Heart left ventricle (tissue), 13 donors: ENCODE results near the gene ANKRD33.

Source experiments
- POLR2A ChIP-seq, 2 donors: fragments of 450-650 bp; IDR thresholded peaks; one replicate each; pipeline ENCODE4 v1.6.1; 2017; ENCODE audit warnings: antibody characterized with exemption in 2 of 2, mild to moderate bottlenecking in 2 of 2, moderate library complexity in 2 of 2
- TF ChIP-seq, protein P1 (sequence below), 12 donors: fragments of 200-600 bp; sonication (generic) in 4 of 12; IDR thresholded peaks; one replicate each; pipeline versions ENCODE4 v1.5.0 to v1.8.0; 2018 to 2022; ENCODE audit warnings: antibody characterized with exemption in 12 of 12, mild to moderate bottlenecking in 5 of 12
- donor health status: ischemic (EF 13 %, LVEDD 7.1; RV severe dilation, severe dysfunction).
- donor health status: DM: no; HTN: yes; CAD: no.
- donor health status: DM: no; HTN: no; CAD: no.
- donor health status: ischemic (EF 25% LVEDD 6.9; RV normal size, moderate dysfunction).
- donor health status: ischemic (EF 25% LVEDD 5.7; RV mildly dilated, moderate dysfunction).
- donor health status: ischemic (EF 35%, LVEDD 5.7; RV mildly dilated, moderate dysfunction).
- donor health status: nonischemic (EF 11% LVEDD 7.7; RV severe dilation, severe dysfunction).
- donor health status: DM: yes; HTN: yes; CAD: no.
- donor health status: PGD.
- donor health status: ischemic (EF 29% LVEDD 5.4; RV normal size, mild dysfunction).
- donor health status: nonischemic (EF 23%, LVEDD 6.1; RV moderate dilation, normal function).

- TF ChIP-seq, protein P1, sequence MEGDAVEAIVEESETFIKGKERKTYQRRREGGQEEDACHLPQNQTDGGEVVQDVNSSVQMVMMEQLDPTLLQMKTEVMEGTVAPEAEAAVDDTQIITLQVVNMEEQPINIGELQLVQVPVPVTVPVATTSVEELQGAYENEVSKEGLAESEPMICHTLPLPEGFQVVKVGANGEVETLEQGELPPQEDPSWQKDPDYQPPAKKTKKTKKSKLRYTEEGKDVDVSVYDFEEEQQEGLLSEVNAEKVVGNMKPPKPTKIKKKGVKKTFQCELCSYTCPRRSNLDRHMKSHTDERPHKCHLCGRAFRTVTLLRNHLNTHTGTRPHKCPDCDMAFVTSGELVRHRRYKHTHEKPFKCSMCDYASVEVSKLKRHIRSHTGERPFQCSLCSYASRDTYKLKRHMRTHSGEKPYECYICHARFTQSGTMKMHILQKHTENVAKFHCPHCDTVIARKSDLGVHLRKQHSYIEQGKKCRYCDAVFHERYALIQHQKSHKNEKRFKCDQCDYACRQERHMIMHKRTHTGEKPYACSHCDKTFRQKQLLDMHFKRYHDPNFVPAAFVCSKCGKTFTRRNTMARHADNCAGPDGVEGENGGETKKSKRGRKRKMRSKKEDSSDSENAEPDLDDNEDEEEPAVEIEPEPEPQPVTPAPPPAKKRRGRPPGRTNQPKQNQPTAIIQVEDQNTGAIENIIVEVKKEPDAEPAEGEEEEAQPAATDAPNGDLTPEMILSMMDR (IDR thresholded peaks at IDR 0.05) = no peak
- TF ChIP-seq POLR2A (IDR thresholded peaks at IDR 0.05) = no peak
Observed at GRCh38 chr12:51871126-51871525, 16.8 kb upstream of the ANKRD33 start.
